ENCODE measurements around the gene SETD4. TPM values are rescaled to one million over a fixed set of nuclear protein-coding genes. Genes with fewer than 3 reads are reported as not detected.

SETD4 gene
- total RNA-seq, 1 donor from 2014 or later = 11.9 TPM

DNA sequence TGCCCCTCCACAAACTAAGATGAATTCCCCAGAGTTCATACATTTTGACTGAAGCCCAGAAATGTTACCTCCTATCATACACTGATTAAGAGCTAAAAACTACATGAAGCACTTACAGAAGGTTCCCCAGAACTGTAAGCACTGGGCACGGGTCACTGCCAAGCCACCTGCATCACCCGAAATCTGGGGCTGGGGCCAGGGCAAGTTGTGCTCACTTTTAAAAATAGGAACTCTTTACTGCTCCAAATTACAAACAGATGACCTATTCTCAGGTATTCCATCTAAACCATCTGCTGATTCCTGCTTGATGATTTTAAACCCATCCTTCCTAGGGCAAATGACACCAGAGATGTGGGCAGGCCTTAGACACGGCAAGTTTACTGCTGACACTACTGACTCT, 4.8 kb downstream of the SETD4 start:
- Mint-ChIP-seq H3K4me1 (ENCODE audit: low read depth) (peaks cover 14% of the 10 kb centered on the region), H3K27ac (ENCODE audit: unreplicated experiment) (no peak overlapping the region), H3K9me3 (ENCODE audit: low read depth) (no peaks in the 10 kb centered on the region), H3K27me3 (ENCODE audit: low read depth) (no peaks in the 10 kb centered on the region), H3K4me3 (ENCODE audit: unreplicated experiment) (no peak overlapping the region), H3K36me3 (ENCODE audit: low read depth) (peaks cover 34% of the 10 kb centered on the region)
- TF ChIP-seq, protein P1, sequence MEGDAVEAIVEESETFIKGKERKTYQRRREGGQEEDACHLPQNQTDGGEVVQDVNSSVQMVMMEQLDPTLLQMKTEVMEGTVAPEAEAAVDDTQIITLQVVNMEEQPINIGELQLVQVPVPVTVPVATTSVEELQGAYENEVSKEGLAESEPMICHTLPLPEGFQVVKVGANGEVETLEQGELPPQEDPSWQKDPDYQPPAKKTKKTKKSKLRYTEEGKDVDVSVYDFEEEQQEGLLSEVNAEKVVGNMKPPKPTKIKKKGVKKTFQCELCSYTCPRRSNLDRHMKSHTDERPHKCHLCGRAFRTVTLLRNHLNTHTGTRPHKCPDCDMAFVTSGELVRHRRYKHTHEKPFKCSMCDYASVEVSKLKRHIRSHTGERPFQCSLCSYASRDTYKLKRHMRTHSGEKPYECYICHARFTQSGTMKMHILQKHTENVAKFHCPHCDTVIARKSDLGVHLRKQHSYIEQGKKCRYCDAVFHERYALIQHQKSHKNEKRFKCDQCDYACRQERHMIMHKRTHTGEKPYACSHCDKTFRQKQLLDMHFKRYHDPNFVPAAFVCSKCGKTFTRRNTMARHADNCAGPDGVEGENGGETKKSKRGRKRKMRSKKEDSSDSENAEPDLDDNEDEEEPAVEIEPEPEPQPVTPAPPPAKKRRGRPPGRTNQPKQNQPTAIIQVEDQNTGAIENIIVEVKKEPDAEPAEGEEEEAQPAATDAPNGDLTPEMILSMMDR (IDR thresholded peaks at IDR 0.05) = no peak
- no peak for DNase-seq (ENCODE audit: low spot score)

- Mint-ChIP-seq H3K36me3 (ENCODE audit: low read depth) (peaks cover 44% of the 10 kb centered on the region), H3K9me3 (ENCODE audit: low read depth) (no peaks in the 10 kb centered on the region), H3K27ac (ENCODE audit: unreplicated experiment) (no peak overlapping the region), H3K4me3 (ENCODE audit: unreplicated experiment) (no peak overlapping the region), H3K4me1 (ENCODE audit: low read depth) (peaks cover 11% of the 10 kb centered on the region), H3K27me3 (ENCODE audit: low read depth) (no peaks in the 10 kb centered on the region)
- DNase-seq (ENCODE audit: low spot score) = no peak
- TF ChIP-seq, protein P1 (IDR thresholded peaks at IDR 0.05) = no peak
Observed at GRCh38 chr21:36053715-36054062, 6.6 kb downstream of the SETD4 start.

DNA sequence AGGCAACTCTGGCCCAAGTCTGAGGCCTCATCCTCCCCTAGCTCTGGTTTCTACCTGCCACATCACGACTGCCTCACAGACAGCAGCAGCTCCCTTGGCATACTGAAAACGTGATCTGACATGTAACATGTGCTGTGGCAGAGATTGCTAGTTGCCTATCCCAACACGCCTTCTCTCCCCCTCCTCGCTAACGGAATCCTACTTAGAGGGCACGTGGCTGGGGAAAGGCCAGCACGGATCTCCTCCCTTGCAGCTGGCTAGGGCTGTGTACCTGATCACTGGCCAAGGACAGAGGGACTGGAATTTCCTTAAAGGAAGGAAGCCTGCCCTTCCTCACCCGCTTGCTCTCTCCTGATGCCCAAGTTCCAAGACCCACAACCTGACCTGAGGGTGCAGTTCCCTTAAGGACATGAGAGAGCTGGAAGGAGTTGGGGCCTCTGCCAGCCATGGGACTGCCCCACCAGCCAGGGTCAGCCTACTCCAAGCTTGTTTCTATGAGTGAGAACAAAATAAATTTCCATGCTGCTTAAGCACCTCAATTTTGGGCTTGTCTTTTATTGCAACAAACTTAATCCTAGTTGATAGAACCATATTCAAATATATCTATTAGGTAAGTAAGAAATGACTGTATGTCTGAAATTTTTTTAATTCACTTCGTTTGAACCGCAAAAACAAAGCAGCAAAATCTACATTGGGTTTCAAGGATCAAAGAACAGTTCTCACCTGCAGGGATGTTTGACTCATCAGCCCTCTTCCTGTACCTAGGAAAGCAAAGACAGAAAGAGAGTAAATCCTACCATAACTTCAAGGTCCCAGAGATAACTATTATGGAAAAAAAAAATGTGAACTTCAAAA, 7.2 kb downstream of the SETD4 start:
- TF ChIP-seq, protein P1 (IDR thresholded peaks at IDR 0.05) = no peak

GRCh38 chr21:36048357-36048756, 12.0 kb downstream of the SETD4 start:
- Mint-ChIP-seq H3K4me3 (ENCODE audit: unreplicated experiment) (no peak overlapping the region), H3K4me1 (ENCODE audit: low read depth) (no peaks in the 10 kb centered on the region), H3K27ac (ENCODE audit: unreplicated experiment) (no peak overlapping the region), H3K27me3 (ENCODE audit: low read depth) (no peaks in the 10 kb centered on the region), H3K36me3 (ENCODE audit: low read depth) (peaks cover 42% of the 10 kb centered on the region), H3K9me3 (ENCODE audit: low read depth) (no peaks in the 10 kb centered on the region)
- TF ChIP-seq, protein P1 (IDR thresholded peaks at IDR 0.05) = no peak
- DNase-seq (ENCODE audit: low spot score) = no peak

More for the DNA sequence above, 7.2 kb downstream of the SETD4 start:
- Mint-ChIP-seq H3K27ac (ENCODE audit: unreplicated experiment) (no peak overlapping the region), H3K36me3 (ENCODE audit: low read depth) (peaks cover 44% of the 10 kb centered on the region), H3K4me1 (ENCODE audit: low read depth) (peaks cover 6% of the 10 kb centered on the region), H3K9me3 (ENCODE audit: low read depth) (no peaks in the 10 kb centered on the region), H3K27me3 (ENCODE audit: low read depth) (no peaks in the 10 kb centered on the region), H3K4me3 (ENCODE audit: unreplicated experiment) (no peak overlapping the region)
- no peak for DNase-seq (ENCODE audit: low spot score)

DNA sequence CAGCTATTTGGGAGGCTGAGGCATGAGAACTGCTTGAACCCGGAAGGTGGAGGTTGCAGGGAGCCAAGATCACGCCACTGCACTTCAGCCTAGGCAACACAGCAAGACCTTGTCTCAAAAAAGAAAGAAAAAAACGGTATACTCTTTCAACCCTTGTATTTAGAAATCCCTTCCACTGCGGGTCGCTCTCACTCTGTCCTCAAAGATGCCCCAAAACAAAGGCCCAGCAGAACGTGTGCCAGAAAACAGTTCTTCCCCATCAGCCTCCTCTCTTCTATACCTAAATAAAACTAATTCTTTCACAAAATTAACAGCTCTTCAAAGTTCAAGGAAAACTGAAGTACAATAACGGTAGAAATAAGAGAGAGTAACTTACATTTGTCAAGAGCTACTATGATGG, 13.2 kb downstream of the SETD4 start:
- H3K27ac Mint-ChIP-seq (ENCODE audit: unreplicated experiment) = no peak overlapping the region

More for the DNA sequence above, 13.2 kb downstream of the SETD4 start:
- TF ChIP-seq, protein P1 (IDR thresholded peaks at IDR 0.05) = no peak
- no peaks in the 10 kb centered on the region for H3K9me3 Mint-ChIP-seq (ENCODE audit: low read depth)
- no peak overlapping the region for H3K4me3 Mint-ChIP-seq (ENCODE audit: unreplicated experiment)
- peaks cover 44% of the 10 kb centered on the region for H3K36me3 Mint-ChIP-seq (ENCODE audit: low read depth)
- no peaks in the 10 kb centered on the region for H3K4me1 Mint-ChIP-seq (ENCODE audit: low read depth)
- H3K27me3 Mint-ChIP-seq (ENCODE audit: low read depth) = no peaks in the 10 kb centered on the region
- no peak for DNase-seq (ENCODE audit: low spot score)
